ENCODE data around the gene HOXA5.

HOXA5 gene

GRCh38 chr7:27107391-27108381 lies 35.8 kb downstream of the HOXA5 start:
- DNase-seq (ENCODE audit: low read depth, low spot score): no peak

GRCh38 chr7:27106901-27107240 lies 36.6 kb downstream of the HOXA5 start:
- no peak for DNase-seq (ENCODE audit: low read depth, low spot score)

GRCh38 chr7:27106181-27106900 lies 37.1 kb downstream of the HOXA5 start:
- no peak for DNase-seq (ENCODE audit: low read depth, low spot score)

- no peak for DNase-seq (ENCODE audit: low read depth, low spot score)
Observed at GRCh38 chr7:27105301-27106031, 38.0 kb downstream of the HOXA5 start.

- no peak for DNase-seq (ENCODE audit: low read depth, low spot score)
Observed at GRCh38 chr7:27104341-27105058, 39.0 kb downstream of the HOXA5 start.

GRCh38 chr7:27103489-27104226 lies 39.8 kb downstream of the HOXA5 start:
- DNase-seq (ENCODE audit: low read depth, low spot score): no peak

GRCh38 chr7:27102581-27103442 lies 40.7 kb downstream of the HOXA5 start, which contains the start of gene HOXA2:
HOXA2 (minus strand) TSS chr7:27102683; CDS start chr7:27102500, 183 bp downstream.
- no peak for DNase-seq (ENCODE audit: low read depth, low spot score)

GRCh38 chr7:27101957-27102580 lies 41.4 kb downstream of the HOXA5 start:
- DNase-seq (ENCODE audit: low read depth, low spot score): no peak

- DNase-seq (ENCODE audit: low read depth, low spot score): no peak
Observed at GRCh38 chr7:27101171-27101956, 42.1 kb downstream of the HOXA5 start.

GRCh38 chr7:27100694-27101170 lies 42.7 kb downstream of the HOXA5 start:
- no peak for DNase-seq (ENCODE audit: low read depth, low spot score)

GRCh38 chr7:27099453-27100370 lies 43.8 kb downstream of the HOXA5 start:
- no peak for DNase-seq (ENCODE audit: low read depth, low spot score)

- no peak for DNase-seq (ENCODE audit: low read depth, low spot score)
Observed at GRCh38 chr7:27098578-27099451, 44.7 kb downstream of the HOXA5 start.

GRCh38 chr7:27097686-27098577 lies 45.5 kb downstream of the HOXA5 start:
- DNase-seq (ENCODE audit: low read depth, low spot score): no peak

- DNase-seq (ENCODE audit: low read depth, low spot score): no peak
Observed at GRCh38 chr7:27096768-27097514, 46.5 kb downstream of the HOXA5 start.
